Measurements from ENCODE around the gene IGFBP2.

- TF ChIP-seq TAF1 (IDR thresholded peaks at IDR 0.05; ENCODE audit: low read depth, low read length) (no peak), CBX8 (IDR thresholded peaks at IDR 0.05; ENCODE audit: borderline replicate concordance, low read depth, low read length) (no peak), NRF1 (IDR thresholded peaks at IDR 0.05; ENCODE audit: low read depth, low read length) (no peak)
These were observed 44.9 kb downstream of the IGFBP2 start for GRCh38 chr2:216678098-216678465.

Measured in H1 (cell line).